Measurements from ENCODE around the gene TIAM2. TPM values are rescaled to one million over a fixed set of nuclear protein-coding genes. Genes with fewer than 3 reads are reported as not detected.

The TIAM2 gene
- total RNA-seq, 6 donors from 2014 or later = 5.6 to 25.1 (median 7.7) TPM

DNA sequence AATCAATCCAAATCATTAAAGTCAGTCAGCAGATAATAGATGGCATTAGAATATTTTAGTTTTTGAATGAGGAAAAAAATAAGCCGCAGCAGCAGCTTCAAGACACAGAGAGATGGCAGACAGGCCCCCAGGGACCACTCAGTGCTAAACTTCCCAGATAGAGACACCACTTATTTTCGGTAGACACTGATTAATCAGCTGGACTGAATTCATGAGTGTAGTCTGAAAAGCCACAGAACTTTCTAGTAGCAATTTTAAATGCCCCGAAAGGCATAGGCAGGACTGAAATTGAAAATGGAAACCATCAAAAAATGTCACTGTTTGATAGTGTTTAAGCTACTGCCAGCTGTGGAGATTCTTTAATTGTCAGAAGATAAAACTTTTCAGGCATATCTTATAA, 265.6 kb downstream of the TIAM2 start:
- ATAC-seq (ENCODE audit: low FRiP score in 2 of 2) (no peak), DNase-seq (no peak)
- no peak overlapping the region for H3K4me3 ChIP-seq
- H3K9me3 ChIP-seq = no peaks in the 10 kb centered on the region
- H3K27me3 ChIP-seq = no peaks in the 10 kb centered on the region
- no peak overlapping the region for H3K27ac ChIP-seq
- H3K36me3 ChIP-seq = peaks cover 0 to 44% (median 16%) of the 10 kb centered on the region in 4 donors
- TF ChIP-seq, protein P1, sequence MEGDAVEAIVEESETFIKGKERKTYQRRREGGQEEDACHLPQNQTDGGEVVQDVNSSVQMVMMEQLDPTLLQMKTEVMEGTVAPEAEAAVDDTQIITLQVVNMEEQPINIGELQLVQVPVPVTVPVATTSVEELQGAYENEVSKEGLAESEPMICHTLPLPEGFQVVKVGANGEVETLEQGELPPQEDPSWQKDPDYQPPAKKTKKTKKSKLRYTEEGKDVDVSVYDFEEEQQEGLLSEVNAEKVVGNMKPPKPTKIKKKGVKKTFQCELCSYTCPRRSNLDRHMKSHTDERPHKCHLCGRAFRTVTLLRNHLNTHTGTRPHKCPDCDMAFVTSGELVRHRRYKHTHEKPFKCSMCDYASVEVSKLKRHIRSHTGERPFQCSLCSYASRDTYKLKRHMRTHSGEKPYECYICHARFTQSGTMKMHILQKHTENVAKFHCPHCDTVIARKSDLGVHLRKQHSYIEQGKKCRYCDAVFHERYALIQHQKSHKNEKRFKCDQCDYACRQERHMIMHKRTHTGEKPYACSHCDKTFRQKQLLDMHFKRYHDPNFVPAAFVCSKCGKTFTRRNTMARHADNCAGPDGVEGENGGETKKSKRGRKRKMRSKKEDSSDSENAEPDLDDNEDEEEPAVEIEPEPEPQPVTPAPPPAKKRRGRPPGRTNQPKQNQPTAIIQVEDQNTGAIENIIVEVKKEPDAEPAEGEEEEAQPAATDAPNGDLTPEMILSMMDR (IDR thresholded peaks at IDR 0.05) = no peak
- TF ChIP-seq POLR2AphosphoS5 (IDR thresholded peaks at IDR 0.05) (no peak), EP300 (IDR thresholded peaks at IDR 0.05) (no peak), POLR2A (IDR thresholded peaks at IDR 0.05) (no peak)
- H3K4me1 ChIP-seq = no peaks in the 10 kb centered on the region
- 48 to 82% methylated on average over 3 of the region's 3 CpGs for WGBS, 2 donors

DNA sequence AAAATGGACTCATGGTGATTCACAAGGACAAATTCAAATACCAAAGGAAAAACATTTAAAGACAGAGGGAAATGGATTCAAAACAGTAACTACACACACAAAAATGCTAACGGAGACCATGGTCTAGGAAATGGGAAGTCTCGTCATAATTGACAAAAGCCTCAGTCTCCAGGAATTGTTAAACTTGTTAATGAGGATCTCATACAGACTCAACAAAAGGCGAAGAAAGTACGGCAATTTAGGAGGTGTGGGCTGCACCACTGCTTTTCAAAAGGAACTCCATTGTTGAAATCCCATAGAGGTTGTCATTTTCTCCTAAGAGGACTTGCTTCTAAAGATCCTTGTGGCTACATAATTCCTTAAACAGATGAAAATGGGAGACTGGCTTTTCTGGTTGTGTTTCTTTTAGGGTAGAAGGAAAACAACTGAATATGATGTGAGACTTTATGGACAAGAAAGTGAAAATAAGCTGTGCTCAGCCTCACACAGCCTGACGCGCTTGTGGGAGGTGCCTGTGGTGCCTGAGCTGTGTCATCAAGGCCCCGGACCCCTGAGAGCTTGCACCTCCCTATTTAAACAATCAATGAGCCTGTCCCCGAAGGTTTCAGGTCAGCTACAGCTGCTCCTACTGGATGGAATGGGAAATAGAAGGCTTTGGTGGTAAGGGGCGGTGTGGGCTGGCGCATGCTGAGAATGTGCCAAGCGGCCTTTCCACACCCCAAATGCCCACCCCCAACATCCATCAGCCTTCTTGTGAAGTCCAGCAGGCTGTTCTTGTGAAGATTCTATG, 266.2 kb downstream of the TIAM2 start:
- no peak for TF ChIP-seq POLR2A (IDR thresholded peaks at IDR 0.05)
- TF ChIP-seq EP300 (IDR thresholded peaks at IDR 0.05) = no peak
- no peak for TF ChIP-seq POLR2AphosphoS5 (IDR thresholded peaks at IDR 0.05)
- TF ChIP-seq, protein P1 (IDR thresholded peaks at IDR 0.05) = no peak
- Histone ChIP-seq H3K4me1 (no peaks in the 10 kb centered on the region), H3K27ac (no peak overlapping the region), H3K36me3 (peaks cover 0 to 40% (median 16%) of the 10 kb centered on the region in 4 donors), H3K9me3 (no peaks in the 10 kb centered on the region), H3K27me3 (no peaks in the 10 kb centered on the region), H3K4me3 (no peak overlapping the region)
- 88 to 96% methylated on average over 11 of the region's 11 CpGs for WGBS, 2 donors
- ATAC-seq (ENCODE audit: low FRiP score in 2 of 2) = no peak
- DNase-seq = no peak

DNA sequence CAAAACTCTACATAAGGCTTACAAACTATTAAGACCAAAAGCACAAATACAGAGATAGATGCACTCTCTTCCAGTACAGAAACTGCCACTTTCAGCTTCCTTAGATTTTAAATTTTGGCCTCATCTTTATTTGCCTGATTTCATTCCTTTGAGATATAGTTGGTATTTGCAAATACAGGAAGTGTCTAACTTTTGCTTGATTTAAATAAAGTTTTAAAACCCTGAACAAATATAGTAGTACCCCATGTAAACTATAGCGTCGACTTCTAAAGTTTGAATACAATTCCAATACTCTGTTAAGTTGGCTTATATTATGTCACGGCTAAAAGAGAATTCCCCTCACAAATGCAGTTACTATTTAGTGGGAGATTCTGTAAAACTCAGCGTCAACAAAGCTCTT, 267.5 kb downstream of the TIAM2 start:
- DNase-seq (no peak), ATAC-seq (ENCODE audit: low FRiP score in 2 of 2) (no peak)
- no peak overlapping the region for H3K4me3 ChIP-seq
- 96 to 99% methylated on average over 4 of the region's 4 CpGs for WGBS, 2 donors
- no peaks in the 10 kb centered on the region for H3K9me3 ChIP-seq
- H3K27ac ChIP-seq = no peak overlapping the region
- TF ChIP-seq POLR2A (IDR thresholded peaks at IDR 0.05) (no peak), POLR2AphosphoS5 (IDR thresholded peaks at IDR 0.05) (no peak), EP300 (IDR thresholded peaks at IDR 0.05) (no peak)
- TF ChIP-seq, protein P1 (IDR thresholded peaks at IDR 0.05) = no peak
- H3K4me1 ChIP-seq = no peaks in the 10 kb centered on the region
- H3K36me3 ChIP-seq = peaks cover 0 to 30% (median 10%) of the 10 kb centered on the region in 4 donors
- H3K27me3 ChIP-seq = no peaks in the 10 kb centered on the region

DNA sequence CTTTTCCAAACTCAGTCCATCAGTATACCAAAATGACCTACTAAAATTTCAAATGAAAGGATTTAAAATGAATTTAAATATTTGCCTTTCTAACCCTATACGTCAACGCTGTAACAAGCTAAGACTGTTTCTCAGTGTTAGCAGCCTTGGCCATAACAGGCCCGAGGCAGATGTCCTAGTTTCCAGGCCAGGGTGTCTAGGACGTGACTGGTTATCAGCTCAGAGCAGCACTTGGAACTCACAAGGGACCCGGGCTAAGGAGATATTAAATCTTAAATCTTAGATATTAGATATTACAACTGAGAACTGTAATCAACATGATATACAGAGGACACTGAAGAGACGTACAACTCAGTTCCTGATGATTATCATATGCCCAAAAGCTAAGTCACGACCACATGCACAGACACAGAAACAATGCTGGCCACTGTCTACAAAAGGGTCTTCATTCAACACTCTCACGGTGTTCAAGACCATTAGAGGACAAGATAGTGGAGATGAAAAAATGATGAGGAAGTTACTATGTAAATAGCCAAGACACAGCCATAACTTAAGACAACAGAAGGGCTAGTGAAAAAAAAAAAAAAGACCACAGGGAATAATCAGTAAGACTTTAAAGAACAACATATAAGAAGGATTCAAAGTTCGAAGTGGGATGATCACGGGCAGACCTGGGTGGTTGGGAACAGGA, 268.4 kb downstream of the TIAM2 start, which contains the start of gene CLDN20:
TSS of gene CLDN20 (plus strand) at position 641 of the 691 bp plus-strand sequence. CDS start 11,707 bp downstream, outside the sequence.
- H3K4me1 ChIP-seq = peaks cover 0 to 4% (median 0%) of the 10 kb centered on the region in 4 donors
- H3K4me3 ChIP-seq = no peak within 1 kb of the TSS
- 84% methylated on average over 10 of the region's 10 CpGs for WGBS, 2 donors
- no peaks in the 10 kb centered on the region for H3K9me3 ChIP-seq
- H3K36me3 ChIP-seq = peaks cover 0 to 21% (median 10%) of the 10 kb centered on the region in 4 donors
- H3K27me3 ChIP-seq = no peaks in the 10 kb centered on the region
- TF ChIP-seq, protein P1 (IDR thresholded peaks at IDR 0.05) = no peak
- TF ChIP-seq EP300 (IDR thresholded peaks at IDR 0.05) = no peak
- no peak for TF ChIP-seq POLR2A (IDR thresholded peaks at IDR 0.05)
- TF ChIP-seq POLR2AphosphoS5 (IDR thresholded peaks at IDR 0.05) = no peak
- no peak for DNase-seq
- H3K27ac ChIP-seq = no peak within 1 kb of the TSS
- ATAC-seq (ENCODE audit: low FRiP score in 2 of 2) = no peak

Measured in upper lobe of left lung (tissue), 6 donors.